ENCODE measurements around the gene SLAMF8.
A peak's percentile ranks its signal among the peaks of the same experiment; 100 is the strongest.

SLAMF8 gene

DNA sequence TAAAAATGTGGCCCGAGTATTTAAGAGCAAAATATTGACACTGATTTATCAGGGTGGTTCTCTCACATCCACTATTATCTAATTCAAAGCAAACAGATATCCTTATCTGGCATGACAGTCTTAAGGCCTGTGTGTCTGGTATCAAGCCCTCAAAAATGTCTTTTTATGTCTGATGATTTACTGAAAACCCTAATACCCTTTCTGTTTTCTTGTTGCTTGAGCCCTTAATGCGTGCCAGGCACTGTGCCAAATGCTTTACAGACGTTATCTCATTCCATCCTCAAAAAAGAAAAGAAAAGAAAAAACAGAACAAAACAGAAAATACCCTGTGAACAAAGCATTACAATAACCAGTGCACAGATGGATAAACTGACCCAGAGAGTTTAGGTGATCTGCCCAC lies 40.2 kb upstream of the SLAMF8 start:
- H3K4me3 ChIP-seq (replicated peaks; ENCODE audit: insufficient read depth, low read length), result no peak overlapping the region
- DNase-seq (ENCODE audit: low read depth in 1 of 2, low spot score in 1 of 2), result no peak
- H3K27me3 ChIP-seq (ENCODE audit: insufficient read depth, poor library complexity, severe bottlenecking), result no peaks in the 10 kb centered on the region
- no peak for TF ChIP-seq GABPA (IDR thresholded peaks at IDR 0.05; ENCODE audit: low read depth)
- TF ChIP-seq SPI1 (IDR thresholded peaks at IDR 0.05; ENCODE audit: borderline replicate concordance, low read depth), result no peak
- no peak for TF ChIP-seq POLR2AphosphoS5 (IDR thresholded peaks at IDR 0.05; ENCODE audit: low read depth)
- TF ChIP-seq, protein P1, sequence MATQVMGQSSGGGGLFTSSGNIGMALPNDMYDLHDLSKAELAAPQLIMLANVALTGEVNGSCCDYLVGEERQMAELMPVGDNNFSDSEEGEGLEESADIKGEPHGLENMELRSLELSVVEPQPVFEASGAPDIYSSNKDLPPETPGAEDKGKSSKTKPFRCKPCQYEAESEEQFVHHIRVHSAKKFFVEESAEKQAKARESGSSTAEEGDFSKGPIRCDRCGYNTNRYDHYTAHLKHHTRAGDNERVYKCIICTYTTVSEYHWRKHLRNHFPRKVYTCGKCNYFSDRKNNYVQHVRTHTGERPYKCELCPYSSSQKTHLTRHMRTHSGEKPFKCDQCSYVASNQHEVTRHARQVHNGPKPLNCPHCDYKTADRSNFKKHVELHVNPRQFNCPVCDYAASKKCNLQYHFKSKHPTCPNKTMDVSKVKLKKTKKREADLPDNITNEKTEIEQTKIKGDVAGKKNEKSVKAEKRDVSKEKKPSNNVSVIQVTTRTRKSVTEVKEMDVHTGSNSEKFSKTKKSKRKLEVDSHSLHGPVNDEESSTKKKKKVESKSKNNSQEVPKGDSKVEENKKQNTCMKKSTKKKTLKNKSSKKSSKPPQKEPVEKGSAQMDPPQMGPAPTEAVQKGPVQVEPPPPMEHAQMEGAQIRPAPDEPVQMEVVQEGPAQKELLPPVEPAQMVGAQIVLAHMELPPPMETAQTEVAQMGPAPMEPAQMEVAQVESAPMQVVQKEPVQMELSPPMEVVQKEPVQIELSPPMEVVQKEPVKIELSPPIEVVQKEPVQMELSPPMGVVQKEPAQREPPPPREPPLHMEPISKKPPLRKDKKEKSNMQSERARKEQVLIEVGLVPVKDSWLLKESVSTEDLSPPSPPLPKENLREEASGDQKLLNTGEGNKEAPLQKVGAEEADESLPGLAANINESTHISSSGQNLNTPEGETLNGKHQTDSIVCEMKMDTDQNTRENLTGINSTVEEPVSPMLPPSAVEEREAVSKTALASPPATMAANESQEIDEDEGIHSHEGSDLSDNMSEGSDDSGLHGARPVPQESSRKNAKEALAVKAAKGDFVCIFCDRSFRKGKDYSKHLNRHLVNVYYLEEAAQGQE (IDR thresholded peaks at IDR 0.05; ENCODE audit: insufficient replicate concordance, low read depth), result no peak
- TF ChIP-seq, protein P2, sequence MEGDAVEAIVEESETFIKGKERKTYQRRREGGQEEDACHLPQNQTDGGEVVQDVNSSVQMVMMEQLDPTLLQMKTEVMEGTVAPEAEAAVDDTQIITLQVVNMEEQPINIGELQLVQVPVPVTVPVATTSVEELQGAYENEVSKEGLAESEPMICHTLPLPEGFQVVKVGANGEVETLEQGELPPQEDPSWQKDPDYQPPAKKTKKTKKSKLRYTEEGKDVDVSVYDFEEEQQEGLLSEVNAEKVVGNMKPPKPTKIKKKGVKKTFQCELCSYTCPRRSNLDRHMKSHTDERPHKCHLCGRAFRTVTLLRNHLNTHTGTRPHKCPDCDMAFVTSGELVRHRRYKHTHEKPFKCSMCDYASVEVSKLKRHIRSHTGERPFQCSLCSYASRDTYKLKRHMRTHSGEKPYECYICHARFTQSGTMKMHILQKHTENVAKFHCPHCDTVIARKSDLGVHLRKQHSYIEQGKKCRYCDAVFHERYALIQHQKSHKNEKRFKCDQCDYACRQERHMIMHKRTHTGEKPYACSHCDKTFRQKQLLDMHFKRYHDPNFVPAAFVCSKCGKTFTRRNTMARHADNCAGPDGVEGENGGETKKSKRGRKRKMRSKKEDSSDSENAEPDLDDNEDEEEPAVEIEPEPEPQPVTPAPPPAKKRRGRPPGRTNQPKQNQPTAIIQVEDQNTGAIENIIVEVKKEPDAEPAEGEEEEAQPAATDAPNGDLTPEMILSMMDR (IDR thresholded peaks at IDR 0.05; ENCODE audit: insufficient read depth, low read length), result no peak
- no peak overlapping the region for H3K27ac ChIP-seq (replicated peaks)

DNA sequence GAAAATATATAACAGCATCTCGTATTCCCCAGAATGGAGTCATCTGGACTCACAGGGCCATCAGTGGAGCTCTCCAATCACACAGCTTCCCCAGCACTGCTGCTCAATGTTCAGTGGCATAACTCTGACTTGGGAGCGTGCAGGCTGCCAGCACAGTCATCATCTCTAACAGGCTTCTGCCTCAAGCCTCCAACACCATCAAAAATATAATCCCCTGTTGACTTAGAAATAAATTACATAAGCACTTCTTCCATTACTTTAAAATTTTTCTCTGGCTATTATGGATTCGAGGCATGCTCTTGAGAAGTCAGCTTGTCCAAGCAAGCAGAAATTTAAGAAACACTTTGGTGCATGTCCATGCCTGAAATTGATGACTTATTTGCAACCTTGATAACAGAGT lies 39.7 kb upstream of the SLAMF8 start:
- Histone ChIP-seq H3K27me3 (ENCODE audit: insufficient read depth, poor library complexity, severe bottlenecking) (peaks cover 1% of the 10 kb centered on the region), H3K27ac (replicated peaks) (no peak overlapping the region), H3K4me3 (replicated peaks; ENCODE audit: insufficient read depth, low read length) (no peak overlapping the region)
- TF ChIP-seq SPI1 (IDR thresholded peaks at IDR 0.05; ENCODE audit: borderline replicate concordance, low read depth) (no peak), POLR2AphosphoS5 (IDR thresholded peaks at IDR 0.05; ENCODE audit: low read depth) (no peak)
- TF ChIP-seq, protein P2 (IDR thresholded peaks at IDR 0.05; ENCODE audit: insufficient read depth, low read length), result no peak
- DNase-seq (ENCODE audit: low read depth in 1 of 2, low spot score in 1 of 2), result no peak

GRCh38 chr1:159790237-159790917 lies 36.3 kb upstream of the SLAMF8 start:
- no peak for TF ChIP-seq GABPA (IDR thresholded peaks at IDR 0.05; ENCODE audit: low read depth)
- no peak for TF ChIP-seq POLR2AphosphoS5 (IDR thresholded peaks at IDR 0.05; ENCODE audit: low read depth)
- TF ChIP-seq SPI1 (IDR thresholded peaks at IDR 0.05; ENCODE audit: borderline replicate concordance, low read depth), result no peak
- TF ChIP-seq, protein P2 (IDR thresholded peaks at IDR 0.05; ENCODE audit: insufficient read depth, low read length), result peak; percentile 18
- H3K4me3 ChIP-seq (replicated peaks; ENCODE audit: insufficient read depth, low read length), result no peak overlapping the region
- peaks cover 17% of the 10 kb centered on the region for H3K27me3 ChIP-seq (ENCODE audit: insufficient read depth, poor library complexity, severe bottlenecking)
- DNase-seq (ENCODE audit: low read depth in 1 of 2, low spot score in 1 of 2), result peak in 1 of 2 experiments; percentile 4
- no peak overlapping the region for H3K27ac ChIP-seq (replicated peaks)

DNA sequence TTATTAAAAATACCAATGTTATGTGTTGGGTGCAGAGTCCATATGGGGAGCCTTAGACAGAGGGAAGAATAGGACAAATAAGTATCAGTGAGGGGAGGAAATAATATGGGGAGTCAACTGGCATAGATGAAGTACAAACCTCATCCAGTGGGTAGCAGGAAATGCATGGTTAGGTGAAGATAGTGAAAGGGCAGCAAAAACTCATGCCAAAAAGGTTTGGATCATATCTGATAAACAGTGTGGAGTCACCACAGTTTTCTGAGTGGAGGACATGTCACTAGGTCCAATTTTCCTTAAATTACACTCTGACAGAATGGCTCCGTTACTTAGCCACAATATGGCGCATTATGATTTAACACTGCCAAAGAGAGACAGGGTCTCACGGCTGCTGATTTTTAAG lies 35.6 kb upstream of the SLAMF8 start:
- Histone ChIP-seq H3K27me3 (ENCODE audit: insufficient read depth, poor library complexity, severe bottlenecking) (peaks cover 17% of the 10 kb centered on the region), H3K27ac (replicated peaks) (no peak overlapping the region), H3K4me3 (replicated peaks; ENCODE audit: insufficient read depth, low read length) (no peak overlapping the region)
- DNase-seq (ENCODE audit: low read depth in 1 of 2, low spot score in 1 of 2), result no peak
- no peak for TF ChIP-seq GABPA (IDR thresholded peaks at IDR 0.05; ENCODE audit: low read depth)
- TF ChIP-seq, protein P2 (IDR thresholded peaks at IDR 0.05; ENCODE audit: insufficient read depth, low read length), result no peak
- TF ChIP-seq, protein P1 (IDR thresholded peaks at IDR 0.05; ENCODE audit: insufficient replicate concordance, low read depth), result no peak
- no peak for TF ChIP-seq POLR2AphosphoS5 (IDR thresholded peaks at IDR 0.05; ENCODE audit: low read depth)
- no peak for TF ChIP-seq SPI1 (IDR thresholded peaks at IDR 0.05; ENCODE audit: borderline replicate concordance, low read depth)

Data from HL-60 (cell line).